Esophagus squamous epithelium (tissue), 4 donors: Measurements from ENCODE around the gene SEC14L6.

Experiments used
- CTCF ChIP-seq, 6 experiments: fragments of 450-650 bp in 4 of 6; fragments of 200-600 bp in 2 of 6; sonication (generic) in 2 of 6; IDR thresholded peaks; one replicate each; pipeline ENCODE4 v1.5.1; 2016 to 2019; ENCODE audit warnings: antibody characterized with exemption in 6 of 6, mild to moderate bottlenecking in 4 of 6, moderate library complexity in 4 of 6
- POLR2A ChIP-seq, 4 donors: fragments of 450-650 bp; IDR thresholded peaks; one replicate each; pipeline ENCODE4 v1.6.1; 2017; ENCODE audit warnings: antibody characterized with exemption in 4 of 4, mild to moderate bottlenecking in 4 of 4, moderate library complexity in 3 of 4

GRCh38 chr22:30572840-30573593 lies 26.5 kb upstream of the SEC14L6 start:
- TF ChIP-seq POLR2A (IDR thresholded peaks at IDR 0.05) (no peak), CTCF (IDR thresholded peaks at IDR 0.05) (no peak)
